Measurements from ENCODE around the gene CHST10. TPM values are rescaled to one million over a fixed set of nuclear protein-coding genes. Genes with fewer than 3 reads are reported as not detected.

The CHST10 gene
- total and polyA plus RNA-seq, 10 of the 15 experiments (the other 5 are each of a cell fraction or from before 2014, with no cell fraction given) = 2.0 to 22.5 (median 15.7) TPM

GRCh38 chr2:100388703-100389102 lies 28.8 kb downstream of the CHST10 start (continued):
- TF ChIP-seq PBX3 (IDR thresholded peaks at IDR 0.05; ENCODE audit: insufficient replicate concordance, low read depth, low read length) (no peak), EP300 (IDR thresholded peaks at IDR 0.05; ENCODE audit: borderline replicate concordance in 1 of 2, control insufficient read depth in 1 of 2, low read depth in 2 of 2, low read length in 2 of 2) (no peak), PAX8 (IDR thresholded peaks at IDR 0.05) (no peak), SMAD1 (IDR thresholded peaks at IDR 0.05; ENCODE audit: low read depth, partially characterized antibody) (no peak), CEBPB (IDR thresholded peaks at IDR 0.05; ENCODE audit: borderline replicate concordance in 1 of 2, low read depth in 2 of 2, low read length in 2 of 2) (no peak), ZNF592 (IDR thresholded peaks at IDR 0.05) (no peak), GABPA (IDR thresholded peaks at IDR 0.05; ENCODE audit: low read depth) (no peak), FOS (IDR thresholded peaks at IDR 0.05; ENCODE audit: borderline replicate concordance, extremely low read depth, insufficient read length) (no peak)

All from GM12878 (cell line).